ENCODE data around the gene CUX1.
"Not testable (repeated sequence)": the region's sequence is repeated elsewhere in the genome, so short reads cannot be mapped to it uniquely, and the experiment has no call there.

GRCh38 chr7:102230162-102230561 lies 412.7 kb downstream of the CUX1 start:
- TF ChIP-seq CTCF, POLR2A (IDR thresholded peaks at IDR 0.05): not testable (repeated sequence)

All from lower leg skin (tissue), 3 donors.